ENCODE measurements around the gene KRTAP6-3. TPM values are rescaled to one million over a fixed set of nuclear protein-coding genes. Genes with fewer than 3 reads are reported as not detected.

KRTAP6-3 gene
- total RNA-seq, 1 experiment from 2014 or later: not detected

Other genes starting within 250 kb of the KRTAP6-3 start
- gene KRTAP23-1, start 243.8 kb upstream of the KRTAP6-3 start, total RNA-seq (2014; rRNA removed; shearing (Covaris generic)): not detected in 2 replicates
- not detected in 2 replicates for gene KRTAP13-2, start 220.2 kb upstream of the KRTAP6-3 start, total RNA-seq (2014; rRNA removed; shearing (Covaris generic))
- not detected in 2 replicates for gene KRTAP13-1, start 196.4 kb upstream of the KRTAP6-3 start, total RNA-seq (2014; rRNA removed; shearing (Covaris generic))
- not detected in 2 replicates for gene KRTAP13-3, start 166.5 kb upstream of the KRTAP6-3 start, total RNA-seq (2014; rRNA removed; shearing (Covaris generic))
- gene KRTAP13-4, start 162.2 kb upstream of the KRTAP6-3 start, total RNA-seq (2014; rRNA removed; shearing (Covaris generic)): not detected in 2 replicates
- gene KRTAP15-1, start 152.2 kb upstream of the KRTAP6-3 start, total RNA-seq (2014; rRNA removed; shearing (Covaris generic)): not detected in 2 replicates
- not detected in 2 replicates for gene KRTAP19-1, start 112.1 kb upstream of the KRTAP6-3 start, total RNA-seq (2014; rRNA removed; shearing (Covaris generic))
- not detected in 2 replicates for gene KRTAP19-2, start 105.0 kb upstream of the KRTAP6-3 start, total RNA-seq (2014; rRNA removed; shearing (Covaris generic))
- gene KRTAP19-3, start 100.4 kb upstream of the KRTAP6-3 start, total RNA-seq (2014; rRNA removed; shearing (Covaris generic)): not detected in 2 replicates
- gene KRTAP19-4, start 95.3 kb upstream of the KRTAP6-3 start, total RNA-seq (2014; rRNA removed; shearing (Covaris generic)): not detected in 2 replicates
- gene KRTAP19-5, start 90.3 kb upstream of the KRTAP6-3 start, total RNA-seq (2014; rRNA removed; shearing (Covaris generic)): not detected in 2 replicates
- not detected in 2 replicates for gene KRTAP19-6, start 50.6 kb upstream of the KRTAP6-3 start, total RNA-seq (2014; rRNA removed; shearing (Covaris generic))
- gene KRTAP19-7, start 31.1 kb upstream of the KRTAP6-3 start, total RNA-seq (2014; rRNA removed; shearing (Covaris generic)): not detected in 2 replicates
- not detected in 2 replicates for gene KRTAP22-2, start 2.0 kb upstream of the KRTAP6-3 start, total RNA-seq (2014; rRNA removed; shearing (Covaris generic))
- not detected in 2 replicates for gene KRTAP6-2, start 6.5 kb downstream of the KRTAP6-3 start, total RNA-seq (2014; rRNA removed; shearing (Covaris generic))
- not detected in 2 replicates for gene KRTAP22-1, start 8.6 kb downstream of the KRTAP6-3 start, total RNA-seq (2014; rRNA removed; shearing (Covaris generic))
- not detected in 2 replicates for gene KRTAP6-1, start 21.5 kb downstream of the KRTAP6-3 start, total RNA-seq (2014; rRNA removed; shearing (Covaris generic))
- gene KRTAP20-1, start 24.0 kb downstream of the KRTAP6-3 start, total RNA-seq (2014; rRNA removed; shearing (Covaris generic)): not detected in 2 replicates
- not detected in 2 replicates for gene KRTAP20-4, start 28.2 kb downstream of the KRTAP6-3 start, total RNA-seq (2014; rRNA removed; shearing (Covaris generic))
- gene KRTAP20-2, start 42.8 kb downstream of the KRTAP6-3 start, total RNA-seq (2014; rRNA removed; shearing (Covaris generic)): not detected in 2 replicates
- not detected in 2 replicates for gene KRTAP20-3, start 50.4 kb downstream of the KRTAP6-3 start, total RNA-seq (2014; rRNA removed; shearing (Covaris generic))
- not detected in 2 replicates for gene KRTAP21-3, start 126.3 kb downstream of the KRTAP6-3 start, total RNA-seq (2014; rRNA removed; shearing (Covaris generic))
- not detected in 2 replicates for gene KRTAP21-2, start 154.8 kb downstream of the KRTAP6-3 start, total RNA-seq (2014; rRNA removed; shearing (Covaris generic))
- not detected in 2 replicates for gene KRTAP21-1, start 163.0 kb downstream of the KRTAP6-3 start, total RNA-seq (2014; rRNA removed; shearing (Covaris generic))
- gene KRTAP8-1, start 220.8 kb downstream of the KRTAP6-3 start, total RNA-seq (2014; rRNA removed; shearing (Covaris generic)): not detected in 2 replicates
- gene KRTAP7-1, start 237.3 kb downstream of the KRTAP6-3 start, total RNA-seq (2014; rRNA removed; shearing (Covaris generic)): not detected in 2 replicates

Data from SJCRH30 (cell line).